K562 (cell line): ENCODE data around the gene FBP2.

ENCODE experiments used
- BRF1 ChIP-seq: IDR thresholded peaks from 3 replicates; pipeline ENCODE4 v1.6.1; 2011; ENCODE audit warnings: borderline replicate concordance, mild to moderate bottlenecking; ENCODE audit not compliant: insufficient read length; ENCODE audit errors: extremely low read depth
- EGR1 ChIP-seq: fragments of 450-650 bp; conservative IDR thresholded peaks from 2 replicates; pipeline ENCODE4 v1.6.1; 2017; ENCODE audit warnings: mild to moderate bottlenecking
- HMG20B ChIP-seq: fragments of 250-450 bp; sonication (Bioruptor Pico); IDR thresholded peaks from 2 replicates; pipeline ENCODE4 v1.5.0; 2021; ENCODE audit warnings: mild to moderate bottlenecking
- KDM4B ChIP-seq, 2 experiments: fragments of 450-650 bp in 1 of 2; sonication (generic) in 1 of 2; IDR thresholded peaks; 2 replicates each; pipeline ENCODE4 v1.6.1; 2016 to 2017; ENCODE audit warnings: borderline replicate concordance in 2 of 2, antibody characterized with exemption in 1 of 2, low read depth in 1 of 2, mild to moderate bottlenecking in 1 of 2
- POLR2A ChIP-seq: fragments of 450-650 bp; conservative IDR thresholded peaks from 2 replicates; pipeline ENCODE4 v1.6.1; 2016
- STAT5A ChIP-seq: IDR thresholded peaks from 2 replicates; pipeline ENCODE4 v1.6.1; 2012; ENCODE audit warnings: low read length, inconsistent platforms, borderline replicate concordance
- ZNF444 ChIP-seq: fragments of 250-450 bp; sonication (Bioruptor Pico); IDR thresholded peaks from 2 replicates; pipeline ENCODE4 v1.4.0; 2020; ENCODE audit warnings: mild to moderate bottlenecking, moderate library complexity

GRCh38 chr9:94534901-94535300 lies 58.7 kb downstream of the FBP2 start:
- TF ChIP-seq BRF1 (no peak), ZNF444 (CRISPR knock-in tag) (no peak), KDM4B (IDR thresholded peaks at IDR 0.05; ENCODE audit: borderline replicate concordance in 2 of 2, low read depth in 1 of 2) (no peak), HMG20B (CRISPR knock-in tag) (no peak), STAT5A (no peak), EGR1 (no peak), POLR2A (no peak)
